Transverse colon (tissue), 4 donors: Measurements from ENCODE around the gene AFM. TPM values are rescaled to one million over a fixed set of nuclear protein-coding genes. Genes with fewer than 3 reads are reported as not detected.
"Not testable (repeated sequence)": the region's sequence is repeated elsewhere in the genome, so short reads cannot be mapped to it uniquely, and the experiment has no call there.

Experiments used
- DNase-seq: peaks from one replicate; pipeline ENCODE4 v3.0.0-alpha.2; 2019
- H3K27ac ChIP-seq, 4 donors: fragments of 200-600 bp; sonication (generic); 2 replicates each; pipeline ENCODE4 v1.5.1; 2016 to 2018; ENCODE audit warnings: inconsistent platforms in 4 of 4
- H3K27me3 ChIP-seq: fragments of 200-600 bp; sonication (generic); 2 replicates; pipeline ENCODE4 v1.5.1; 2017; ENCODE audit warnings: inconsistent platforms
- H3K36me3 ChIP-seq, 4 donors: fragments of 200-600 bp; sonication (generic); 2 replicates each; pipeline ENCODE4 v1.5.1; 2017 to 2019; ENCODE audit warnings: inconsistent platforms in 4 of 4
- H3K4me1 ChIP-seq, 4 donors: fragments of 200-600 bp; sonication (generic); 2 replicates each; pipeline ENCODE4 v1.5.1; 2017 to 2020; ENCODE audit warnings: inconsistent platforms in 4 of 4
- H3K4me3 ChIP-seq, 4 donors: fragments of 200-600 bp; sonication (generic); 1 replicate in 1 of 4; 2 replicates in 3 of 4; pipeline versions ENCODE4 v1.5.1 to v1.6.1; 2017 to 2019; ENCODE audit warnings: inconsistent platforms in 4 of 4
- H3K9me3 ChIP-seq, 2 donors: fragments of 200-600 bp; sonication (generic); 2 replicates each; pipeline ENCODE4 v1.5.1; 2017 to 2019; ENCODE audit warnings: inconsistent platforms in 2 of 2
- CTCF ChIP-seq, 5 experiments: fragments of 200-600 bp in 3 of 5; fragments of 450-650 bp in 2 of 5; sonication (generic) in 3 of 5; IDR thresholded peaks; 1 replicate in 2 of 5; 2 replicates in 3 of 5; pipeline ENCODE4 v1.5.1; 2016 to 2017; ENCODE audit warnings: antibody characterized with exemption in 5 of 5, inconsistent platforms in 3 of 5, mild to moderate bottlenecking in 2 of 5, moderate library complexity in 1 of 5
- EP300 ChIP-seq: sonication (generic); formaldehyde crosslinking; IDR thresholded peaks from one replicate; pipeline ENCODE4 v1.6.1; 2017; ENCODE audit warnings: antibody characterized with exemption, low read depth
- POLR2A ChIP-seq: fragments of 450-650 bp; IDR thresholded peaks from one replicate; pipeline ENCODE4 v1.6.1; 2016; ENCODE audit warnings: antibody characterized with exemption, mild to moderate bottlenecking, moderate library complexity
- POLR2AphosphoS5 ChIP-seq, 3 donors: sonication (generic); formaldehyde crosslinking; IDR thresholded peaks; one replicate each; pipeline ENCODE4 v1.6.1; 2016; ENCODE audit warnings: antibody characterized with exemption in 3 of 3
- WGBS, 2 donors: methylation state at CpG; one replicate each; pipeline ENCODE4 v1.1.5; 2018; ENCODE audit warnings: low coverage in 1 of 2; 5-methylcytosine and 5-hydroxymethylcytosine counted together
- in situ Hi-C, 4 donors: fragments of 200-750 bp; cut with MboI; loops; one replicate each; pipeline versions ENCODE4 v1.15.0 to v1.15.1; 2017; ENCODE audit warnings: low sequenced_read_pairs in 3 of 4, low pct_ligation_motif_present in 1 of 4, low pct_unique_long_range_greater_than_20kb in 1 of 4
- intact Hi-C: fragments of 100-400 bp; cut with DNase I; formaldehyde crosslinking; loops from one replicate; pipeline ENCODE4 v1.15.1; 2023; ENCODE audit warnings: low total_unique reads
- small RNA-seq, 4 donors: library from RNA; depleted of rRNA; stranded (forward); fragments of <200 nt; gene quantifications; one replicate each; pipeline ENCODE3, GENCODE V24; 2016
- total RNA-seq, 4 donors: library from RNA; depleted of rRNA; stranded (reverse); fragments of >200 nt; gene quantifications; one replicate each; pipeline ENCODE4 v1.1.0, GENCODE V29; 2016

AFM gene
- total RNA-seq, 4 donors from 2014 or later = not detected

- H3K27ac ChIP-seq = no peak overlapping the region
- no peak overlapping the region for H3K4me3 ChIP-seq
- H3K27me3 ChIP-seq = no peaks in the 10 kb centered on the region
- TF ChIP-seq POLR2AphosphoS5 (IDR thresholded peaks at IDR 0.05) (no peak), POLR2A (no peak), CTCF (IDR thresholded peaks at IDR 0.05) (no peak), EP300 (no peak)
- no peaks in the 10 kb centered on the region for H3K36me3 ChIP-seq
- in situ Hi-C loops (no loop called here), intact Hi-C loops (no loop called here)
- DNase-seq = no peak
- WGBS, 2 donors = 65 to 78% methylated on average over 3 of the region's 3 CpGs
- H3K9me3 ChIP-seq = no peaks in the 10 kb centered on the region
- H3K4me1 ChIP-seq = peaks cover 0 to 2% (median 0%) of the 10 kb centered on the region in 4 donors
Observed at GRCh38 chr4:73540826-73541225, 59.3 kb downstream of the AFM start.

- H3K36me3 ChIP-seq = no peaks in the 10 kb centered on the region
- WGBS, 2 donors = 71 to 77% methylated on average over 3 of the region's 3 CpGs
- H3K27me3 ChIP-seq = no peaks in the 10 kb centered on the region
- no peak overlapping the region for H3K4me3 ChIP-seq
- intact Hi-C loops = no loop called here
- in situ Hi-C loops = no loop called here
- H3K27ac ChIP-seq = no peak overlapping the region
- no peak for TF ChIP-seq POLR2A
- no peak for TF ChIP-seq CTCF (IDR thresholded peaks at IDR 0.05)
- no peak for TF ChIP-seq EP300
- no peak for TF ChIP-seq POLR2AphosphoS5 (IDR thresholded peaks at IDR 0.05)
- no peak for DNase-seq
- no peaks in the 10 kb centered on the region for H3K9me3 ChIP-seq
- H3K4me1 ChIP-seq = no peaks in the 10 kb centered on the region
Observed at GRCh38 chr4:73541251-73541650, 59.7 kb downstream of the AFM start.

DNA sequence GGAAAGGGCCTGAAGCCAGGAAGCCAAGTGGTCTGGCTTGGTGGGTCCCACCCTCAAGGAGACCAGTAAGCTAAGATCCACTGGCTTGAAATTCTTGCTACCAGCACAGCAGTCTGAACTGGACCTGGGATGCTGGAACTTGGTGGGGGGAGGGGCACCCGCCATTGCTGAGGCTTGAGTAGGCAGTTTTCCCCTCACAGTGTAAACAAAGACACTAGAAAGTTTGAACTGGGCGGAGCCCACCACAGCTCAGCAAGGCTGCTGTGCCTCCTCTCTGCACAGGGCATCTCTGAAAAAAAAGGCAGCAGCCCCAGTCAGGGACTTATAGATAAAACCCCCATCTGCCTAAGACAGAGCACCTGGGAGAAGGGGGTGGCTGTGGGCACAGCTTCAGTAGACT lies 63.1 kb downstream of the AFM start:
- 81% methylated on average over 2 of the region's 2 CpGs; no CpG with 5 or more reads in 1 of the 2 donors for WGBS, 2 donors
- in situ Hi-C loops = no loop called here
- no peaks in the 10 kb centered on the region for H3K36me3 ChIP-seq

GRCh38 chr4:73550865-73551264 lies 69.3 kb downstream of the AFM start:
- DNase-seq, H3K4me3 ChIP-seq, intact Hi-C loops, H3K27me3 ChIP-seq, H3K36me3 ChIP-seq, H3K27ac ChIP-seq, in situ Hi-C loops, H3K9me3 ChIP-seq, H3K4me1 ChIP-seq: not testable (repeated sequence)
- 98 to 100% methylated on average over 3 to 11 of the region's 11 CpGs for WGBS, 2 donors

More for the DNA sequence above, 63.1 kb downstream of the AFM start:
- DNase-seq = no peak
- Histone ChIP-seq H3K27me3 (no peaks in the 10 kb centered on the region), H3K27ac (no peak overlapping the region), H3K9me3 (no peaks in the 10 kb centered on the region), H3K4me1 (no peaks in the 10 kb centered on the region), H3K4me3 (no peak overlapping the region)
- TF ChIP-seq EP300 = no peak
- TF ChIP-seq POLR2AphosphoS5 (IDR thresholded peaks at IDR 0.05) = no peak
- no peak for TF ChIP-seq POLR2A
- TF ChIP-seq CTCF (IDR thresholded peaks at IDR 0.05) = no peak
- intact Hi-C loops = no loop called here

Small RNA genes within 50 kb of the gene (small RNA-seq; reads per million reads assigned to genes)
- 0 reads per million in 4 donors for gene AC074250.1

Other genes starting within 250 kb of the AFM start
- 10 to 100 TPM; 69.9 to 93.1 (median 74.3) TPM for gene ANKRD17, start 222.9 kb upstream of the AFM start, total RNA-seq
- gene ALB, start 77.5 kb upstream of the AFM start, total RNA-seq = under 1 TPM in 1 of 4 donors, not detected in 3; 0.64 TPM
- not detected for gene AFP, start 45.5 kb upstream of the AFM start, total RNA-seq
- 10 to 100 TPM; 30.7 to 49.4 (median 41.1) TPM for gene RASSF6, start 138.7 kb downstream of the AFM start, total RNA-seq